Measurements from ENCODE around the gene STRA6.
A peak's percentile ranks its signal among the peaks of the same experiment; 100 is the strongest.

The STRA6 gene

GRCh38 chr15:74135041-74135565 is 67.5 kb downstream of the STRA6 start:
- Histone ChIP-seq H3K27me3 (ENCODE audit: control insufficient read depth, insufficient read depth, low read length) (peaks cover 87% of the 10 kb centered on the region), H3K4me1 (ENCODE audit: control insufficient read depth, insufficient read depth, low read length) (peaks cover 55% of the 10 kb centered on the region), H3K4me3 (ENCODE audit: low read depth, low read length) (peak overlapping the region; percentile 41), H3K9me3 (ENCODE audit: control insufficient read depth, insufficient read depth, low read depth, low read length) (peaks cover 6% of the 10 kb centered on the region; the same call in 1 of the 2 replicates), H3K27ac (ENCODE audit: low read depth, low read length) (no peak overlapping the region), H3K9ac (ENCODE audit: low read length) (peak overlapping the region; percentile 26), H3K36me3 (ENCODE audit: control insufficient read depth, insufficient read depth, low read length) (no peaks in the 10 kb centered on the region)

DNA sequence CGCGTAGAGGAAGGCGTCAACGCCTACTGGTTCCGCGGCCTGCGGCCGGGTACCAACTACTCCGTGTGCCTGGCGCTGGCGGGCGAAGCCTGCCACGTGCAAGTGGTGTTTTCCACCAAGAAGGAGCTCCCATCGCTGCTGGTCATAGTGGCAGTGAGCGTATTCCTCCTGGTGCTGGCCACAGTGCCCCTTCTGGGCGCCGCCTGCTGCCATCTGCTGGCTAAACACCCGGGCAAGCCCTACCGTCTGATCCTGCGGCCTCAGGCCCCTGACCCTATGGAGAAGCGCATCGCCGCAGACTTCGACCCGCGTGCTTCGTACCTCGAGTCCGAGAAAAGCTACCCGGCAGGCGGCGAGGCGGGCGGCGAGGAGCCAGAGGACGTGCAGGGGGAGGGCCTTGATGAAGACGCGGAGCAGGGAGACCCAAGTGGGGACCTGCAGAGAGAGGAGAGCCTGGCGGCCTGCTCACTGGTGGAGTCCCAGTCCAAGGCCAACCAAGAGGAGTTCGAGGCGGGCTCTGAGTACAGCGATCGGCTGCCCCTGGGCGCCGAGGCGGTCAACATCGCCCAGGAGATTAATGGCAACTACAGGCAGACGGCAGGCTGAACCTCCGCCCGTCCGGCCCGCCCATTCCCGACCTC is 68.1 kb downstream of the STRA6 start:
- Histone ChIP-seq H3K27me3 (ENCODE audit: control insufficient read depth, insufficient read depth, low read length) (peaks cover 93% of the 10 kb centered on the region), H3K9me3 (ENCODE audit: control insufficient read depth, insufficient read depth, low read depth, low read length) (peaks cover 6% of the 10 kb centered on the region; the same call in 1 of the 2 replicates), H3K9ac (ENCODE audit: low read length) (no peak overlapping the region), H3K4me1 (ENCODE audit: control insufficient read depth, insufficient read depth, low read length) (peaks cover 54% of the 10 kb centered on the region), H3K36me3 (ENCODE audit: control insufficient read depth, insufficient read depth, low read length) (no peaks in the 10 kb centered on the region), H3K4me3 (ENCODE audit: low read depth, low read length) (peak overlapping the region; percentile 41), H3K27ac (ENCODE audit: low read depth, low read length) (no peak overlapping the region)

GRCh38 chr15:74133694-74134386 is 68.7 kb downstream of the STRA6 start:
- H3K4me1 ChIP-seq (ENCODE audit: control insufficient read depth, insufficient read depth, low read length): peaks cover 56% of the 10 kb centered on the region
- no peak overlapping the region for H3K27ac ChIP-seq (ENCODE audit: low read depth, low read length)
- H3K27me3 ChIP-seq (ENCODE audit: control insufficient read depth, insufficient read depth, low read length): peaks cover 97% of the 10 kb centered on the region
- H3K4me3 ChIP-seq (ENCODE audit: low read depth, low read length): peak overlapping the region; percentile 41; the same call in 1 of the 2 replicates
- no peak overlapping the region for H3K9ac ChIP-seq (ENCODE audit: low read length)
- H3K36me3 ChIP-seq (ENCODE audit: control insufficient read depth, insufficient read depth, low read length): no peaks in the 10 kb centered on the region
- H3K9me3 ChIP-seq (ENCODE audit: control insufficient read depth, insufficient read depth, low read depth, low read length): peaks cover 6% of the 10 kb centered on the region; the same call in 1 of the 2 replicates

- Histone ChIP-seq H3K9me3 (ENCODE audit: control insufficient read depth, insufficient read depth, low read depth, low read length) (peaks cover 6% of the 10 kb centered on the region; the same call in 1 of the 2 replicates), H3K27me3 (ENCODE audit: control insufficient read depth, insufficient read depth, low read length) (peaks cover 97% of the 10 kb centered on the region), H3K4me1 (ENCODE audit: control insufficient read depth, insufficient read depth, low read length) (peaks cover 61% of the 10 kb centered on the region), H3K4me3 (ENCODE audit: low read depth, low read length) (peak overlapping the region; percentile 41), H3K36me3 (ENCODE audit: control insufficient read depth, insufficient read depth, low read length) (no peaks in the 10 kb centered on the region), H3K9ac (ENCODE audit: low read length) (no peak overlapping the region), H3K27ac (ENCODE audit: low read depth, low read length) (no peak overlapping the region)
These were observed 69.6 kb downstream of the STRA6 start for GRCh38 chr15:74132681-74133651.

GRCh38 chr15:74131628-74132413 is 70.8 kb downstream of the STRA6 start:
- H3K9ac ChIP-seq (ENCODE audit: low read length): no peak overlapping the region
- no peak overlapping the region for H3K4me3 ChIP-seq (ENCODE audit: low read depth, low read length)
- no peak overlapping the region for H3K27ac ChIP-seq (ENCODE audit: low read depth, low read length)
- no peaks in the 10 kb centered on the region for H3K36me3 ChIP-seq (ENCODE audit: control insufficient read depth, insufficient read depth, low read length)
- H3K4me1 ChIP-seq (ENCODE audit: control insufficient read depth, insufficient read depth, low read length): peaks cover 57% of the 10 kb centered on the region
- peaks cover 6% of the 10 kb centered on the region; the same call in 1 of the 2 replicates for H3K9me3 ChIP-seq (ENCODE audit: control insufficient read depth, insufficient read depth, low read depth, low read length)
- peaks cover 97% of the 10 kb centered on the region for H3K27me3 ChIP-seq (ENCODE audit: control insufficient read depth, insufficient read depth, low read length)

DNA sequence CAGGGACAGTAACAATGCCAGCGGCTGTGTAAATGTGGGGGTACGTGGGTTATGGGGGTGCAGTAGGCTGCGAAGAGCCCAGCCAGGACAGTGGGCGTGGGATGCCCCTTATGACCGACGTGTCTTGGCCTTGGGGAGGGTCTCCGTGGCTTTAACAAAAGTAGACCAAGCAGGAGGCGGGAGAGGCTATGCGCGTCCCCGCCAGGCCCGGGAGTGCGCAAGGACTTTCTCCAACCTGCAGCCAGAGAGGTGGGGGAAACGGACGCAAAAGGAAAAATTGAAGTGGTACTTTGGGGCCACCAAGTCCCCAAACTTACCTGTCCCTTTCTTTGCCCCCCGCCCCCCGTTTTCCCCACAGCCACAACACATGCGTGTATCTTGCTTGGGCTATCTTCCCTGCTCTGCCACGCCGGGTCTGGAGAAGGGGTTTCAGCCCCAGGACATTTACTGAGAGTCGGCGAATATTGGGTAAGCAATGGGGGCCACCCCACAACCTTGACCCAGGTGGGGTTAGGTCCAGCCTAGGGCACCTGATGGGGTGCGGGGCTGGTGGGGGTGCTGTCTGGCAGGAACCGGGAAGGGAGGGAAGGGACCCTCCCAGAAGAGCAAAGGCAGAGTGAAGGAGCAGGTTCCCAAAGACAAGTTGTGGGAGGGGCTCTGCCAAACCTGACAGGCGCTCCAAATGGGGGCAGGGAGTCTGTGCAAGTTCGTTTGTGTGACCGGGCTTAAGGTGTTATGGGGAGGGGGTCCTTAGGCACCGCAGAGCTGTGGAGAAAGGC is 71.5 kb downstream of the STRA6 start:
- Histone ChIP-seq H3K4me1 (ENCODE audit: control insufficient read depth, insufficient read depth, low read length) (peaks cover 55% of the 10 kb centered on the region), H3K27me3 (ENCODE audit: control insufficient read depth, insufficient read depth, low read length) (peaks cover 97% of the 10 kb centered on the region)

DNA sequence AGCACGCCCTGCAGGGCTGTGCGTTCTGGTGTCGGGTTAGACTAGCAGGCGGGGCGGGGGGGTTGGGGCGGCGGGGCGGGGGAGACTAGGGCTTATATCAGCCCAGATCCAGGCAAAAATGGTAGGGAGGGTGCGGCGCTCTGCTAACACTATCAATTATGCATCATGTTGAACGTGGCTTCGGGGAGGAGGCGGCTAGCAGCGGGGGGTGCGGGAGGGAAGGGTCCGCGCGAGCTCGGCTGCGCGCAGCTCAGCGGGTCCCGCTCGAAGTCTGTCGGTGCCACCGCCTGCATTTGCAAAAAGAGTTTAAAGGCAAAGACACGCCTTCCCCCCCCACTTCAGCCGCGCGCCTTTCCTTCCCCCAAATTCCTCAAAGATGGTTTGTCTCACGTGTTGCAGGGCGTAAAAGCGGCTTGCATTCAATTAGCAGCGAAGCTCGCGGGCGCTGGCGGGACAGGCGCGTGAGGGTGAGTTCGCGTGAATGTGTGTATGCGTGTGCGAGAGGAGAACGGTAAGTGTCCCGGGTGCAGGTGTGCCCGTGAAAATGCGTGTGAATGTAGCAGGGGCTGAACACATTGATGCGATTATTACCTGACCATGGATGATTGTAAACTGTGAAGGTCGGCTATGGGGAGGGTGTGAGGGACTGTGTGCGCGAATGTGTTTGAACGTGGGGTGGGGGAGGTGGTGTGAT is 72.3 kb downstream of the STRA6 start, which contains the start of gene ISLR2:
TSS of gene ISLR2 (plus strand) at position 432 of the 694 bp plus-strand sequence. CDS start 2,169 bp downstream, outside the sequence.
- Histone ChIP-seq H3K4me3 (ENCODE audit: low read depth, low read length) (peak within 1 kb of the TSS; percentile 49), H3K4me1 (ENCODE audit: control insufficient read depth, insufficient read depth, low read length) (peaks cover 55% of the 10 kb centered on the region), H3K36me3 (ENCODE audit: control insufficient read depth, insufficient read depth, low read length) (no peaks in the 10 kb centered on the region), H3K27ac (ENCODE audit: low read depth, low read length) (no peak within 1 kb of the TSS), H3K27me3 (ENCODE audit: control insufficient read depth, insufficient read depth, low read length) (peaks cover 94% of the 10 kb centered on the region), H3K9ac (ENCODE audit: low read length) (peak within 1 kb of the TSS; percentile 10), H3K9me3 (ENCODE audit: control insufficient read depth, insufficient read depth, low read depth, low read length) (peaks cover 6% of the 10 kb centered on the region; the same call in 1 of the 2 replicates)

More for the DNA sequence above, 71.5 kb downstream of the STRA6 start:
- Histone ChIP-seq H3K36me3 (ENCODE audit: control insufficient read depth, insufficient read depth, low read length) (no peaks in the 10 kb centered on the region), H3K9me3 (ENCODE audit: control insufficient read depth, insufficient read depth, low read depth, low read length) (peaks cover 6% of the 10 kb centered on the region; the same call in 1 of the 2 replicates), H3K27ac (ENCODE audit: low read depth, low read length) (no peak overlapping the region), H3K4me3 (ENCODE audit: low read depth, low read length) (peak overlapping the region; percentile 49), H3K9ac (ENCODE audit: low read length) (no peak overlapping the region)

DNA sequence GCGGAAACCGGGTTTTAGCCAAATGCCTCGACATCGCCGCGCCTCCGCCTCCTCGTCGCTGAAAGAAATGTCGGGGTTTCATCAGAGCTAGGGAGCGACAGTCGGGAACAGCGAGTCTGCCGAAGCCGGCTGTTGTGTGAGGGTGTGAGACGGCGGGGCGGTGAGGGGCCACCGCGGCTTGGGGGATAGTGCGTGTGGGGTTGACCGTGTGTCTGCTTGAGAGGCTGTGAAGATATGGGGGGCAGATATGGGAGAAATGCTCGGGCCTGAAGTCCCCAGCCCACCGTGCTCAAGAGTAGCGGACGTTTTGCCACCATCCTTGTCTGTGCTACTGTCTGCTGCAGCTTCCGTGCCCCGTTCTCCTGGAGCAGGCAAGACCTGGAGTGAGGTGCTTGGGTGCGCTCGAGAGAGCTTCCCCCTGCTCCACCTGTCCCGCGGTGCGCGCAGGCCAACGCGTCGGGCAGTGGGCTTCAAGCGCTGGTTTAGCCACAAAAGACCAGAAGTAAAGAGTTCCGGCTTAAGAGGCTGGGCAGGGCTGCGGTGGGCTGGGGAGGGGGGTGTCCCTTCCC is 72.9 kb downstream of the STRA6 start:
- H3K9ac ChIP-seq (ENCODE audit: low read length): peak overlapping the region; percentile 5
- no peak overlapping the region for H3K27ac ChIP-seq (ENCODE audit: low read depth, low read length)
- peaks cover 6% of the 10 kb centered on the region; the same call in 1 of the 2 replicates for H3K9me3 ChIP-seq (ENCODE audit: control insufficient read depth, insufficient read depth, low read depth, low read length)
- no peaks in the 10 kb centered on the region for H3K36me3 ChIP-seq (ENCODE audit: control insufficient read depth, insufficient read depth, low read length)
- H3K4me1 ChIP-seq (ENCODE audit: control insufficient read depth, insufficient read depth, low read length): peaks cover 49% of the 10 kb centered on the region
- H3K4me3 ChIP-seq (ENCODE audit: low read depth, low read length): peak overlapping the region; percentile 49
- H3K27me3 ChIP-seq (ENCODE audit: control insufficient read depth, insufficient read depth, low read length): peaks cover 89% of the 10 kb centered on the region

All from HUES6 (cell line).